Cardiac fibroblast (primary cell): ENCODE data around the gene SGCA.

Experiments used
- DNase-seq, 2 donors: peaks; one replicate each; pipeline versions ENCODE4 v3.0.0 to v3.0.0-alpha.2; 2010; ENCODE audit warnings: low read depth in 2 of 2
- H3K4me3 ChIP-seq, 2 donors: replicated peaks in 1 of 2; 1 replicate in 1 of 2; 2 replicates in 1 of 2; pipeline ENCODE4 v1.5.1; 2011; ENCODE audit warnings: low read depth in 2 of 2, low read length in 2 of 2, mild to moderate bottlenecking in 2 of 2, moderate library complexity in 1 of 2
- CTCF ChIP-seq: IDR thresholded peaks from one replicate; pipeline ENCODE4 v1.5.1; 2011; ENCODE audit warnings: low read depth, mild to moderate bottlenecking, low read length, inconsistent platforms

SGCA gene

GRCh38 chr17:50150354-50151040, 15.3 kb upstream of the SGCA start, which contains the start of gene PPP1R9B:
Gene PPP1R9B, minus strand, starts transcription at chr17:50150677. Its CDS starts 164 bp downstream, at chr17:50150513.
- peak within 1 kb of the TSS; percentile 82 to 85 for H3K4me3 ChIP-seq
- no peak for DNase-seq
- TF ChIP-seq CTCF = no peak

- DNase-seq = peak; percentile 88 to 95
- TF ChIP-seq CTCF = peak; percentile 78
- H3K4me3 ChIP-seq = peak overlapping the region; percentile 82 to 85
Measured at GRCh38 chr17:50151041-50151936, 14.5 kb upstream of the SGCA start.

DNA sequence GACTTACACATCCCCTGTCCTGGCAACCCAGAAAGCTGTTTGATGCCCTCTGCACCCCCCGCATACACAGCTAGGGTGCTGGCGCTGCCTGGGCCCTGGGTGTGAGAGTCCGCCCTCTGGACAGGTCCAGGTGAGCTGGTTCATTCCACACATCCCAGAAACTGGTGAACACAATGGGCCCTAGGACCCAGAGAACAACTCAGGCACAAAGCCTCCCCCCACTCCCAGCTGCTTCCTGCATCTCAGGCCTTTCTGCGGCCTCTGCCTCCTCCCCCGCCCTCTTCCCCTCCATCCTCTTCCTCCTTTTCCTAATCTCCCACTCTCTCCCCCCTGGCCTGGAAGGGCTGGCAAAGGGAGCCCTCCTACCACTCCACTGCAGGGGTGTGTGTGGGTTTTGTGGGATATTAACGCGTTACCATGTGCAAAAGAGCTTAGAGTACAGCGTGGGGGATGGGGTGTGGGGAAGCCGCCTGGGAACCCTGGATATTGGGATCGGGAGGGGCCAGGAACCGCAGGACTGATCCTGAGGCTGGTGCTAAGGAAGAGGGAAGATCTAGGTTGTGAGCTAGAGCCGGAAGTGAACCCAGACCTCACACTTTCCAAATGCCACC, 13.8 kb upstream of the SGCA start:
- TF ChIP-seq CTCF = no peak
- peak; percentile 88 to 90 for DNase-seq
- peak overlapping the region; percentile 26 to 82 for H3K4me3 ChIP-seq

- no peak overlapping the region for H3K4me3 ChIP-seq
- TF ChIP-seq CTCF = no peak
- no peak for DNase-seq
Measured at GRCh38 chr17:50152736-50153135, 13.1 kb upstream of the SGCA start.

DNA sequence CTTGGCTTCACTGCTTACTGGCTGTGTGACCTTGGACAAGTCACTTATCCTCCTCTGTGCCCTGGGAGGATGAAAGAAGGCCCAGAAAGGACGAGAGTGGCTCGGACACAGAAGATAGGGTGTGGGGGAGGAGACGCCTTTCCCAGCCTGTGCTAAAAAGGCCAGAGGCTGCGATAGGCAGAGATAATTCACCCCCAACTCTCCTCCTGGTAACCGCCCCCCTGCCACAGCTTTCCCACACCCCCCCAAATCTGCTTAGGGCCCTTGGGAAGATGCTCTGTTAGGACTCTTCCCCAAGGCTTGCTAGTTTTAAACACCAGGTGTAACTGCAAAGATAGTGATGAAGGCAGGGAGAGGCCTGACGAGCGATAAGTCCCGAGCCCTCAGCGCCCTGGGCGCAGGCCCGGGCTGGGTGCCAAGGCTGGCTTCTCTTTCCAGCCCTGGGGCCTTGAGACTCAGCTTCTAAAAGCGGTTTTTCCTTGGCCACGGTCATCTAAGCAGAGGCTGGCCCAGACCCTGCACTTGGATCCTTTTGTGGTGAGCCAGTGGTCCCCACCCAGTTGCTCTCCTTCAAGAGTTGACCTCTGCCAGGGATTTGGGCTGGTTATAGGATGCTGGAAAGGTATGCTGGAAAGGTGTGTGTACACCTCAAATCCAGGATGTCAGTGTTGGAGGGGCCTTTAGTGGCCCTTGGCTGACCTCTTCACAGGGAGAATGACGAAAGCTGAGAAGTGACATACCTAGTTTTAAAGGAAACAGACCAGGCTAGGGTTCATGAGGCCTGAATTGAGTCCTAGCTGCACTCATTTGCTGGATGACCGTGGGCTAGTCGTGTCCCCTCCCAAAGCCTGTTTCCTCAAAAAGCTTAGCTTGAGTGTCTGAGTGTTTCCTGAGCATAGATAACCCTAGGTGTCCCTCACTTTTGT, 11.9 kb upstream of the SGCA start:
- DNase-seq = peak in 1 of 2 donors; percentile 73
- H3K4me3 ChIP-seq = no peak overlapping the region
- TF ChIP-seq CTCF = no peak

DNA sequence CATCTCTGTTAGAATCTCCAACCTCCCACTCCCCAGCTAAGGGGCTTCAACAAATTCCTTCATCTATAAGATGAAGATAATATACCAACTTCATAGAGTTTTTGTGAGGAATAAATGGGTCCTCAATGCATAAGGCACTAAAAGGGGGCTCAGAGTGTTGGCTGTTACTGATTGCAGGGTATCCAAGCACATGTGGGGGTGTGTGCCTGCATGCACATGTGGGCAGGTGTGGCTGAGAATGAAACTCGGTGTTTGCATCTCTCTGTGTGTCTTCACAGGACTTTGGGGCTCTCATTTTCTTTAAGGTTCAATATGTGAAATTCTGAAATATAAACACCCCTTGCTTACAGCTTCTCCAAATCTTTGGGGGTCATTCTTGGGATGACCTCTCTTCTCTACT, 11.2 kb upstream of the SGCA start:
- DNase-seq = no peak
- TF ChIP-seq CTCF = no peak
- H3K4me3 ChIP-seq = no peak overlapping the region
